HG02759 (cell line): ENCODE results near the gene UBTF.
"Not testable (repeated sequence)": the region's sequence is repeated elsewhere in the genome, so short reads cannot be mapped to it uniquely, and the experiment has no call there.

Source experiments
- ATAC-seq: cut with Tn5 transposase; IDR thresholded peaks from one replicate; pipeline ENCODE4 v1.9.1; 2021; ENCODE audit warnings: mild to moderate bottlenecking, moderate library complexity; ENCODE audit not compliant: unreplicated experiment

Gene UBTF

DNA sequence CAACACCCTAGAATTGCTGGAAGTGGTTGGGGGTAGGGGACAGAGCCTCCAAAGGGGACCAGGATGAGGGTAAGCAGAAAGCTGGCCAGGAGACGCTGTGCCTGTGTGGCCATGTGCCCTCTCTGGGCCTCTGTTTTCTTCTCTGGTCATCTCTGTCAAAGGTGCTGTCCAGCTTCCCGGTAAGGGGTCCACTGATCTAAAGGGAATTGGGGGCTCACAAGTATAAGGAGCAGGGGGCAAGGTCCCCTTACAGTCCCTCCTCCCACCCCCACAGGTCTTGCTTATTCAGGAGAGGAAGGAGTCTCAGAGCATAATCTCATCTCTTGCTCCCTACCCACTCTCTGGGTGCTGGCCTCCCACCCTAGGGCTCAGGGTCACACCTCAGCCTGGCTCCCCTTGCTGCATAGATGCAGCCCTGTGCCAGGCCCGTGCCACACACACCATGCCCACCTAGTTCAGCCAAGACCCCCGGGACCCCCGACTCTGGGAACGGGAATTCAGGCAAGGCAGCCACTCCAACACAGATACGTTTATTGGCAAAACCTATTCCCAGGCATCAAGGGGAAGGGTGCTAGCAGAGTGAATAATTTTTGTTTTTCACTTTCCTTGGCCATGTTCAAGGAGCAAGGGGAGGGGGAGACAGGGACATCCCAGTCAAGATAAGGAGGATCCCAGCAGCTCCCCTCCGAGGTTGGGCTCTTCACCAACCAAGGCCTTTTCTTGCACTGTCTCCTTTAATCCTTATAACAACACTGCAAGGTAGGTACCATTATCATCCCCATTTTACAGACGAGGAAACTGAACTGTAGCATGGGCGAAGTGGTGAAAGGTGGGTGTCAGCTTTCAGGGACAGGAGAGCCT lies 28.6 kb upstream of the UBTF start:
- ATAC-seq = no peak

DNA sequence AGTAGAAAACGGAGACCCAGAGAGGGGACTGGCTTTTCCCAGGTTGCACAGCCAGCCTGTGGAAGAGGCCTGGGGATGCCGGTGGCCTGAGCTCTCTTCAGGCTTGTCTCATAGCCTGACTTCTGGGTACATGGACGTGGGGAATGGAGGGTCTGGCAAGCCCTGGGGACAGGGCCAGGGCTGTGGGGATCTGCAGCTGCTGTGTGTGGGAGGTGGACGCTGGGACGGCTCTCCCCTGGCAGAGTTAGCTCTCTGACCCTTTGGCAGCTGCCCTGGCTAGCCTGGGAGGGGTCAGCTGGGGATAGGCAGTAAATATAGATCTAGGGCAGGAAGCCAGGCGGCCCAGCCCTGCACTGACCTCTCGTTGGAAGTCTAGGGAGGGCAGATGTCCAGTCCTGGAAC lies 28.0 kb upstream of the UBTF start:
- ATAC-seq = no peak

DNA sequence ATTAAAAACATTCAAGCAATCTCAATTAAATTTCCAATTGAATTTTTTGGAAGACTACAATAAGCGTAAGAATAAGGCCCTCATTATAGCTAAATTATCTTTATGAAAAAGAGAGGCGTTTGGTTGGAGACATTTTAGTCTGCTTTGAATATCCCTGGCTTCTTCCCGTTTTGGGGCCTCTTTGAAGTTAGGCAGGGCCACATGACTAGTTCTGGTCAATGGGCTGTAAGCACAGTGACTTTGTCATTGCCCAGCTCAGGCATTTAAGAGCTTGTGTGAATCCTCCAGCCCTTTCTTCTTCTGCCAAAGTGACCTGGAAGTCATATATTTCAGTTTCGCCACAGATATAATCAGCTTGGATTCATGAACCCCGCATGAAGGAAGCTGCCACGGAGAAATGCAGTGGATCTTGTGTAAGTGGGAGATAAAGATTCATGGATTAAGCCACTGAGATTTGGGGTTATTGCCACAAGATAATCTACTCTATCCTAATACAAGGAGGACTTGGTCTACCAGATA lies 21.7 kb upstream of the UBTF start:
- ATAC-seq = no peak

- not testable (repeated sequence) for ATAC-seq
These were observed 18.4 kb upstream of the UBTF start for GRCh38 chr17:44237886-44238285.

DNA sequence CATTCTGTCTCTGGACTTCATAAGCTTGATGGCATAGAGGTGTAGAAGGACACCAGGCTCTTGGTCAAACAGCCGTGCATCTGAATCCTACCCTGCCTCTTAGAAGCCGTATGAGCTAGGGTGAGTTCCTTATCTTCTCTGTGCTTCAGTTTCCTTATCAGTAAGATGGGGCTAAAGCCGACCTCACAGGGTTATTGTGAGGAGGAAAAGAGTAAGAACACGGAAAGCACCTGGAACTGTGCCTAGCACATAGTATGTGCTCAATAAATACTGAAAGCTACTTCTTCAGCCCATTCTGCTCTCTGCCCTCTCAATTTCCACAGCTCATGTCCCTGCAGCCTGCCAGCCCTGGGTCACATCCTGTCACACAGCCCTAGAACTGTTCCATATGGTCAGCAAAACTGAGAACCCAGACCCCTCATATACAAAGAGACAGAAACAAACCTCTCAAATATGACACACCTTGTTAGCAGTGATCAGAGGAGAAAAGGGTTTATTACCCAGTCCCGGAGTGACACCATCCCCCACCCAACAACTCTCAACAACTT lies 17.0 kb upstream of the UBTF start:
- ATAC-seq = peak; percentile 45

DNA sequence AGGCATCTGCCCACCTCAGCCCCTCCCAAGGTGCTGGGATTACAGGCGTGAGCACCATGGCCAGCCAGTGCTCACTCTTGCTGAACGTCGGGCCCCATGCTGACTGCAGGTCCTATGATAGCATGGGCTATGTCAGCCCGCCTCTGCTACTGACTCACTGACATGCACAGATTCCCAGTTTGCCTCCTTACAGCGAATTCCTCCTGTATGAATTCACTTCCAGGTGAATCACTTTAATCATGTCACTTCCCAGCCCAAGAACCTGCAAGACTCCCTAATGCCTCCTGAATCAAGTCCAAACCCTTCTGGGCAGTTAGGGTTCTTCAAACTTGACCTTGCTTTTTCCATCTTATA lies 16.1 kb upstream of the UBTF start:
- ATAC-seq = no peak

DNA sequence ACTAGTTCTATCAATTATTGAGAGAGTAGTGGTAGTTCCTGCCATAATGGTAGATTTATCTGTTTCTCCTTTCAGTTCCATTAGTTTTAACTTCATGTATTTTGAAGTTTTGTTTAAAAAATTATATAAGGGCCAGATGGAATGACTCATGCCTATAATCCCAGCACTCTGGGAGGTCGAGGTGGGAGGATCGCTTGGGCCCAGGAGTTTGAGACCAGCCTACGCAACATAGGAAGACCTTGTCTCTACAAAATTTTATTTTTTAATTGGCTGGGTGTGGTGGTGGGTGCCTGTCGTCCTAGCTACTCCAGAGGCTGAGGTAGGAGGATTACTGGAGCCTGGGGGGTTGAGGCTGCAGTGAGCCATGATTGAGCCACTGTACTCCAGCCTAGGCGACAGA lies 14.1 kb upstream of the UBTF start:
- ATAC-seq = no peak

GRCh38 chr17:44232061-44232460 lies 12.6 kb upstream of the UBTF start:
- ATAC-seq = no peak

DNA sequence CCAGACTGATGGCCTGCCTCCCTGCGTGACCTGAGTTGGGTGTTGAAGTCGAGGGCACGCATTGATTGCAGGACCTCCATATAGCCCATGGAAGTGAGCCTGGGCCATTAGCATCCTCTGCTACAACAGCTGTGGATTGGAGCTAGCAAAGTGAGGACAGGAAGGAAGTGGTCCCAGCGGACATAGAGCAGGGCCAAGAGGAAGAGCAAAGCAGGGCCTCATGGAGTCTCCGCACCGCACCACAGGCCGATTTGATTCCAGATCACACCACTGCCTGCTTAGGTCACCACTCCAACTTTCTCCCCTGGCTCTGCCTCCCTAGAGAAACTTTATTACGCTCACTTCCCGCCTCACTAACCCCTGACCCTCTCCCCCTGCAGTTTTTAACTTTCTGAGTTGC lies 10.7 kb upstream of the UBTF start:
- no peak for ATAC-seq

DNA sequence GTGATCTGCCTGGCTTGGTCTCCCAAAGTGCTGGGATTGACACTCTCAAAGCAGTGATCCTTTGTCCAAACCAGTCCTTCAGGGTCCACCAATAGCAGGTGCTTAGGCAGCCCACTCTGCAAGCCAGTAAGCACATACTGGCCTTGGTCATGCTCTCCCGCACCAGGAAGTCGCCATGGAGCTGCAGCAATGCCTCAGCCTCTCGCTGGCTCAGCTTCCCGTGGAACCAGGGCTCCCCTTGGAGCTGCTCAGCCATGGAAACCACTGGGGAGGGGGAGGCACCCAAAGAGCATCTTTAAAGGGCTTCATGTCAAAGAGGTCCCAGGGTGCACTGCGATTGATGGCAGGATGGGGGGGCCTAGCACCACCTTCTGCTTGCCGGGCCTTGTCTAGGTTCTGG lies 9.6 kb upstream of the UBTF start:
- no peak for ATAC-seq

DNA sequence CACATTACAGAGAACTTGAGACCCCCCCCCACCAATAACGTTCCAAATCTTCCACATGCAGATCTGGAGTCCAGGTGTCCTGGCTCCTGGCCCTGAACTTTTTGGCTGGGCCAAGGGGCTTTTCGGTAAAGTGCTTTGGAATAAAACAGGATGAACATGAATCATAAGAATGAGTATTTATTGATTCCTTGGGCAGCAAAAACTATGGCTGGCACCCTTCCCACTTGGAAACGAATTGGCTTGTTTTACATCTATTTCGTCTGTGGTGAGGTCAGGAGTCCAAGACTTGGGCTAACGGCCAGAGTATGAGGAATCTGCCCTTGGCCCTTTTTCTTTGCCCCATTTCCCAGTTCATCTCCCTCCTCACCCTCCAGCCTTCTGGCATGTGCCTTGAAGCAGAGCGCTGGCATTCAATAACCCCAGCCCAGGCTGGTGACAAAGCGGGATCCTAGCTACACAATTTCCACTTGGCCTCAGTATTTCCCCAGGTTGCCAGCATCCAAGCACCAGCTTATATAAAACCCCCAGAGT lies 4.1 kb upstream of the UBTF start:
- no peak for ATAC-seq

DNA sequence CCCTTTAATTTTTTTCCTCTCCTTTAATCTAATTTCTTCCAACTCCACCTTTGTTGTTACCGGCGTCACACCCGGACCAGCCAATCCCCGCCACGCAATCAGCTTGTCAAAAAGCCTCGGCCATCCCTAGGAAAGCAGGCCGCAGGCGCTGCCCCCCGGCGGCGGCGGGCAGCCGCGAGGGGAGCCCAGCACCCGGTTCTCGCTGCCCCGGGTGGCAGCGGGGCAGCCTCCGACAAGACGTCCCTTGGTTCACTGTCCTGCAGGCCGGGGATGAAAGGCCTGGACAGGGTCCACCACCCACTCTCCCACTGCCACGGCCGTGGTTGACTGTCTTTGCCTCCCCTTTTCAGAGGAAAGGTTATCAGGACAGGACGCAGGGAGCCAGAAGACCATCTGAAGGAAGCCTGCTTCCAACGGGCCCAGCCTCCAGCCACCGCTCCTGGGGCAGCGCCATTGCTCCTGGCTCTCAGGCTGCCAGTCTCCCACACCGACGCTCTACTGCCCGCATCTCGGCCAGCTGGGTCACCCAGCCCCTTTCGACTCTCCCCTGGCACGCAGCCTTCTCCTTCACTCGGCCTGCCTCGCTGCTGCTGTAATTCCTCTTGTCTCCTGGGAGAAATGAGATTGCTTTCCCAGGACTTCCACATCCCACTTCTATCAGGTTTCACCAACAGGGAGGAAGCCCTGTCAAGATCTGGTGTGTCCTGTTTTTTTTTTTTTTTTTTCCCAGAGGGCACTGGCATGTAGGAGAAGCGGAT lies 2.8 kb upstream of the UBTF start:
- ATAC-seq = no peak

DNA sequence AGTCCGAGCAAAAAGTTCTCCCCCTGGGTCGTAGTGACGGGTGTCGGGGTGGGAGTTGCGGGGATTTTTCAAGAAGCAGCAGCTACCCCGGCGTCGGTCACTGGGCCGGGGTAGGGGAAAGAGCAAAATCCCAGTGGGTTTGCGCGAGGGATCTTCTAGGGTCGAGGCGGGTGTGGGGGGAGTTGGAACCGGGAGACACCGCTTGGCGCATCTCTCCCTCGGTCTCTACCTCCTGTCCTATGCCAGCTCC lies 2.3 kb upstream of the UBTF start:
- no peak for ATAC-seq

- ATAC-seq = no peak
These were observed 1.8 kb upstream of the UBTF start for GRCh38 chr17:44221084-44221861.

DNA sequence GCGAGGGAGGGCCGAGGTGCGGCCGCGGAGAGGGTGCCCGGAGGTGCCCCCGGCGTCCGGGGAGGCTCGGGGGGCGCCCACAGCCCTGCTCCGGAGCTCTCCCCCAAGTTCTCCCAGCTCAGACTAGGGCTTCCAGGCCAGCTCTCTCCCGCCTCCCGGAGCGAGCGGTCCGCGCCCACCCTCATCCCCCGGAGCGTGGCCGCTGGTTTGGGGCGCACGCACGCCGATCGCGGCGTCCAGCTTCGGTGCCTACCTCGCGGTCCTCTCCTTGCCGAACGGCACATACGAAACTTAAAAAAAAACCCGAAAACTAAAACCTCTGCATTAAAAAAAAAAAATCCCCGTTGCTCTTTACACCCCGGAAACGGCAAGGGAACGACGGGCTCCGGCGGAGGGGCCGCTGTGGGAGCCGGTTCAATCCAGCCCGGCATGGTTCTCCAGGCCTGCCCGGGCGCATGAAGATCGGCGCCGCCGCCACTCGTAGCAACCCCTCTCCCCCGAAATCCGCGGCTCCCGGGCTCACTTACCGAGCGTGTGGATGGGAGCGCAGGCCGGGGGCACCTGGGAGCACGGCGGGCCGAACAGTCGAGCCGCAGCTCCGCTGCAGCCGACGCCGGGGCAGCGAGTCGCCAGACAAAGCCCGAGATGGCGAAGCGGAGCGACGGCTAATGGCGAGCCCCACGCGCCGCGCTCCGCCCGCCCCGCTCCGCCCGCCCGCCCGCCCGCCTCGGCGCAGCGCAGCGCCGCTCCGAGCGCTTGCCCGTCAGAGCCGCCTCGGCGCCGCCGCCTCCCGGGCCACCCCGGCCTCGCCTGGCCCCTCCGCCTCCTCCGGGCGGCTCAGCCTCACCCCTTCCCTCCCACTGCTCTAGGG lies 973 bp upstream of the UBTF start:
- ATAC-seq = no peak

DNA sequence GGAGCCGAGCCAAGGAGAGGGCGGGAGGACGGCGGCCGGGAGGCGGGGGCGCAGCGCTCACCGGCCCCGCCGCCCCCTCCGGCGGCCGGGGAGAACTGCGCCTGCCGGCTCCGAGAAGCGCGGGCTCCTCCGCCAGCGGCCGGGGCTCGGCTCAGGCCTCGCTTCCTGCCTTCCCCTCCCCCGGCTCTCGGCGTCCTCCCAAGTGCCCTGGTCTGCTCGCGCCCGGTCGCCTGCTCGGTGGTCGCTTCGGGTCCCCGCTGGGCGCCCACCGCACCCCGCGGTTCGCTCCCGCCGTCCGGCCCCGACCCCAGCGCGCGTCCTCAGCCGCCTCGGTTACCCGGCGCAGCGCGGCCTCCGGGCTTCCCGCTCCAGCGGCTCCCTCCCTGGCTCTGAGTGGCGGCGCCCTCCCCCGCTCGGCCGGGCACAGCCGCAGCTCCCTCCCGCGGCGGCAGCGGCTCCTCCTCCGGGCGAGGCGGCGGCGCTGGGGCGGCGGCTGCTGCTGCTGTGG lies 313 bp downstream of the UBTF start:
- peak; percentile 42 for ATAC-seq

GRCh38 chr17:44218344-44219107 lies 949 bp downstream of the UBTF start:
- peak; percentile 46 for ATAC-seq

- no peak for ATAC-seq
These were observed 1.6 kb downstream of the UBTF start for GRCh38 chr17:44217738-44218343.

DNA sequence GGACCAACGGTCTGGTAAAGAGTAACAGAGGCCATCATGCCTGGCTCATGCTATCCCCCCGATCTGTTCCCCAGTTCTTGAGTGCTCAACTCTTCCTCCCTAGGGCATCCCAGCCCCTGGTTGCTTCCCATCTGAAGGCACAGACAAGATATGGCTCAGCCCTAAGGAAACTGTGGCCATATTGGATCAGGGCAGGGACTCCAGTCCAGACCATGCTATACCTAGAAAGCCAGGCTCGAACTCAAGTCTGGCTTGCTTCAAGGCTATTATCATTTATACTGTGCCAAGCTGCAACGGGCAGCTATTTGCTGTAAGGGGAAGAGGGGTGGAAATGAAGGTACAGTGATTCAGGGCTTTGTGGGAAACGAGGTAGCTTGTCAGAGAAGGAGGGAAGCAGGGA lies 2.8 kb downstream of the UBTF start:
- ATAC-seq = no peak
